ENCODE measurements around the gene LPP. TPM values are rescaled to one million over a fixed set of nuclear protein-coding genes. Genes with fewer than 3 reads are reported as not detected.

Gene LPP
- total RNA-seq, 6 experiments from 2014 or later: 41.5 to 90.5 (median 69.5) TPM

GRCh38 chr3:188209740-188210139 lies 55.8 kb downstream of the LPP start:
- DNase-seq (no peak), ATAC-seq (no peak)
- Histone ChIP-seq H3K4me1 (peaks cover 0 to 43% (median 11%) of the 10 kb centered on the region in 4 donors), H3K36me3 (peaks cover 0 to 3% (median 1%) of the 10 kb centered on the region in 4 donors), H3K9me3 (no peaks in the 10 kb centered on the region), H3K4me3 (no peak overlapping the region), H3K27me3 (no peaks in the 10 kb centered on the region), H3K27ac (no peak overlapping the region)
- intact Hi-C loops (cut with DNase I): no loop called here
- 90% methylated on average over 1 of the region's 1 CpG for WGBS (ENCODE audit: insufficient coverage, low coverage, low lambda C conversion rate, missing lambda C conversion rate)
- TF ChIP-seq CTCF (IDR thresholded peaks at IDR 0.05): no peak
- no peak for TF ChIP-seq POLR2A (IDR thresholded peaks at IDR 0.05)

DNA sequence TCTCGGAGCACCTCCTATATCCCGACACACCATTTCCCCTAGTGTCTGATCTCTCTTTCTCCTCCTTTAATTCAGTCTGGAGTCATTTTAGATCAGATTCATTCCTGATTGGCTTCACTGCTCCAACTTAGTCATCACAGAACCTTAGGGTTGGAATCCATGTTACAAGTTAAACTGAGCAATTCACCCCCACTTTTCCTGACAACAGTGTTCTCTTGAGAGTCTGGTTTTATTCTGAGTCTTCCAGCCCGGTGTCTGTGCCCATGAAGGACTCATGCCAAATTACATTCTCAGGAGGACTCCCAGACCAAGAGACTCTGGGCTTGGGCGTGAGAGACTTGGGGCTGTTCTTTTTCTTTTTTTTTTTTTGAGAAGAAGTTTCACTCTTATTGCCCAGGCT lies 57.5 kb downstream of the LPP start:
- DNase-seq: no peak
- ATAC-seq: no peak
- no peak for TF ChIP-seq CTCF (IDR thresholded peaks at IDR 0.05)
- no peak for TF ChIP-seq POLR2A (IDR thresholded peaks at IDR 0.05)
- no peaks in the 10 kb centered on the region for H3K27me3 ChIP-seq
- 96% methylated on average over 4 of the region's 4 CpGs for WGBS (ENCODE audit: insufficient coverage, low coverage, low lambda C conversion rate, missing lambda C conversion rate)
- peaks cover 0 to 30% (median 7%) of the 10 kb centered on the region in 4 donors for H3K4me1 ChIP-seq
- H3K36me3 ChIP-seq: peaks cover 0 to 3% (median 1%) of the 10 kb centered on the region in 4 donors
- H3K4me3 ChIP-seq: no peak overlapping the region
- H3K9me3 ChIP-seq: no peaks in the 10 kb centered on the region
- intact Hi-C loops (cut with DNase I): no loop called here
- peak overlapping the region in 2 of 3 donors; percentile 40 to 52 for H3K27ac ChIP-seq

GRCh38 chr3:188212308-188212969 lies 58.5 kb downstream of the LPP start:
- intact Hi-C loops (cut with DNase I): no loop called here
- no peaks in the 10 kb centered on the region for H3K27me3 ChIP-seq
- TF ChIP-seq POLR2A (IDR thresholded peaks at IDR 0.05) (no peak), CTCF (IDR thresholded peaks at IDR 0.05) (no peak)
- ATAC-seq (peak; percentile 30 to 65 (median 49)), DNase-seq (no peak)
- no peak overlapping the region for H3K4me3 ChIP-seq
- WGBS (ENCODE audit: insufficient coverage, low coverage, low lambda C conversion rate, missing lambda C conversion rate): 37% methylated on average over 3 of the region's 9 CpGs
- peaks cover 0 to 21% (median 4%) of the 10 kb centered on the region in 4 donors for H3K4me1 ChIP-seq
- H3K27ac ChIP-seq: peak overlapping the region in 2 of 3 donors; percentile 40 to 52
- no peaks in the 10 kb centered on the region for H3K9me3 ChIP-seq
- peaks cover 0 to 3% (median 1%) of the 10 kb centered on the region in 4 donors for H3K36me3 ChIP-seq

DNA sequence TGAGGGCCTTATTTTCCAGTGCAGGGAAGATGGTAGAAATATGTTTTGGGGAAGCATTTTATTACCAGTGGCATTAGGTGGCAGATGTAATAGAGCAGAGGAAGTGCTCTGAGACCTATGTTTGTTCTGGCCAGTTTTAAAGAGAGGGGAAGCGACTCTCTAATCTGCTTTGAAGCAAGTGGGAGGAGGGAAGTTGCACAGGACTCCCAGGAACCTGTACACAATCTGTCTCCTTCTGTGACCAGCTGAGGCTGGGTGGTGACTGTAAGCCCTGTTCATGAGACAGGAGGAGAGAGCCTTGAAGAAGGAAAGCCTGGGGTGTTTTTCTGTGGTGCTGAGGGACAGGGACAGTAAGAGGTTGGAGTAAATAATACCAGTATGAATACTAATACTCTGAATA lies 60.5 kb downstream of the LPP start:
- Histone ChIP-seq H3K36me3 (peaks cover 0 to 3% (median 0%) of the 10 kb centered on the region in 4 donors), H3K4me3 (no peak overlapping the region), H3K9me3 (no peaks in the 10 kb centered on the region), H3K4me1 (peaks cover 0 to 19% (median 4%) of the 10 kb centered on the region in 4 donors), H3K27me3 (no peaks in the 10 kb centered on the region), H3K27ac (peak overlapping the region in 1 of 3 donors; percentile 21)
- TF ChIP-seq POLR2A (IDR thresholded peaks at IDR 0.05) (no peak), CTCF (IDR thresholded peaks at IDR 0.05) (no peak)
- ATAC-seq (peak in 3 of 4 donors; percentile 20 to 31 (median 22)), DNase-seq (no peak)
- intact Hi-C loops (cut with DNase I): no loop called here
- 45% methylated on average over 1 of the region's 1 CpG for WGBS (ENCODE audit: insufficient coverage, low coverage, low lambda C conversion rate, missing lambda C conversion rate)

All from right lobe of liver (tissue), 6 donors.